ENCODE results near the gene MRTFB.

The MRTFB gene

GRCh38 chr16:14203166-14203565 lies 132.0 kb downstream of the MRTFB start:
- TF ChIP-seq CSDC2 (CRISPR knock-in tag; IDR thresholded peaks at IDR 0.05) (no peak), ZNF565 (CRISPR knock-in tag; conservative IDR thresholded peaks at IDR 0.05; ENCODE audit: low read depth) (no peak), ZFP3 (CRISPR knock-in tag; IDR thresholded peaks at IDR 0.05) (no peak), ZC3H10 (CRISPR knock-in tag; IDR thresholded peaks at IDR 0.05) (no peak), SNAI2 (CRISPR knock-in tag; IDR thresholded peaks at IDR 0.05) (no peak), BACH2 (CRISPR knock-in tag; IDR thresholded peaks at IDR 0.05; ENCODE audit: borderline replicate concordance) (no peak), OSR1 (CRISPR knock-in tag; IDR thresholded peaks at IDR 0.05) (no peak)
- TF ChIP-seq, protein P1, sequence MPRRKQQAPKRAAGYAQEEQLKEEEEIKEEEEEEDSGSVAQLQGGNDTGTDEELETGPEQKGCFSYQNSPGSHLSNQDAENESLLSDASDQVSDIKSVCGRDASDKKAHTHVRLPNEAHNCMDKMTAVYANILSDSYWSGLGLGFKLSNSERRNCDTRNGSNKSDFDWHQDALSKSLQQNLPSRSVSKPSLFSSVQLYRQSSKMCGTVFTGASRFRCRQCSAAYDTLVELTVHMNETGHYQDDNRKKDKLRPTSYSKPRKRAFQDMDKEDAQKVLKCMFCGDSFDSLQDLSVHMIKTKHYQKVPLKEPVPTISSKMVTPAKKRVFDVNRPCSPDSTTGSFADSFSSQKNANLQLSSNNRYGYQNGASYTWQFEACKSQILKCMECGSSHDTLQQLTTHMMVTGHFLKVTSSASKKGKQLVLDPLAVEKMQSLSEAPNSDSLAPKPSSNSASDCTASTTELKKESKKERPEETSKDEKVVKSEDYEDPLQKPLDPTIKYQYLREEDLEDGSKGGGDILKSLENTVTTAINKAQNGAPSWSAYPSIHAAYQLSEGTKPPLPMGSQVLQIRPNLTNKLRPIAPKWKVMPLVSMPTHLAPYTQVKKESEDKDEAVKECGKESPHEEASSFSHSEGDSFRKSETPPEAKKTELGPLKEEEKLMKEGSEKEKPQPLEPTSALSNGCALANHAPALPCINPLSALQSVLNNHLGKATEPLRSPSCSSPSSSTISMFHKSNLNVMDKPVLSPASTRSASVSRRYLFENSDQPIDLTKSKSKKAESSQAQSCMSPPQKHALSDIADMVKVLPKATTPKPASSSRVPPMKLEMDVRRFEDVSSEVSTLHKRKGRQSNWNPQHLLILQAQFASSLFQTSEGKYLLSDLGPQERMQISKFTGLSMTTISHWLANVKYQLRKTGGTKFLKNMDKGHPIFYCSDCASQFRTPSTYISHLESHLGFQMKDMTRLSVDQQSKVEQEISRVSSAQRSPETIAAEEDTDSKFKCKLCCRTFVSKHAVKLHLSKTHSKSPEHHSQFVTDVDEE (CRISPR knock-in tag; IDR thresholded peaks at IDR 0.05): no peak
- ATAC-seq: no peak

DNA sequence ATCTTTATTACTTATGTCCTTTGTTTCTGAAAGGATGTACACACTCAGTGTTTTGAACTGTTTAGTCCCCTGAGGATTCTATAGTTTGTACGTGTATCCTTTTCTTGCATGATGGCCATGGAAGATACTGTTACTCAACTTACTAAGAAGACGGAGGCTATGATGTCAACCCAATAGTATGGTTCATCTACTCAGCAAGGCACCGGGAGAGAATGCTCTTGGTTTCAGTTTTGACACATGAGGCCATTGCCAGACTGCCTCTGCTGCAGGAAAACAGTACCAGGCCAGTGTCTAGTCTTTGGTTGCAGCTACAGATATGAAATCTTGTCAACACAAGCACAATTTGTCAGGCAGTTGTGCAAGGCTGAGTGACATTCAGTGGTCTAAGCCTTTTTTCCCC lies 134.5 kb downstream of the MRTFB start:
- no peak for ATAC-seq
- no peak for TF ChIP-seq CSDC2 (CRISPR knock-in tag; IDR thresholded peaks at IDR 0.05)
- no peak for TF ChIP-seq CREB5 (CRISPR knock-in tag; IDR thresholded peaks at IDR 0.05; ENCODE audit: low read depth)
- no peak for TF ChIP-seq POU6F1 (CRISPR knock-in tag; IDR thresholded peaks at IDR 0.05; ENCODE audit: borderline replicate concordance, low read depth)
- no peak for TF ChIP-seq TCF4 (CRISPR knock-in tag; IDR thresholded peaks at IDR 0.05; ENCODE audit: borderline replicate concordance)
- no peak for TF ChIP-seq ZNF8 (CRISPR knock-in tag; IDR thresholded peaks at IDR 0.05)
- no peak for TF ChIP-seq SNAI2 (CRISPR knock-in tag; IDR thresholded peaks at IDR 0.05)
- TF ChIP-seq ZFP30 (CRISPR knock-in tag; IDR thresholded peaks at IDR 0.05): no peak
- TF ChIP-seq GLIS3 (CRISPR knock-in tag; IDR thresholded peaks at IDR 0.05): no peak
- TF ChIP-seq ESRRG (CRISPR knock-in tag; IDR thresholded peaks at IDR 0.05): no peak
- TF ChIP-seq, protein P2, sequence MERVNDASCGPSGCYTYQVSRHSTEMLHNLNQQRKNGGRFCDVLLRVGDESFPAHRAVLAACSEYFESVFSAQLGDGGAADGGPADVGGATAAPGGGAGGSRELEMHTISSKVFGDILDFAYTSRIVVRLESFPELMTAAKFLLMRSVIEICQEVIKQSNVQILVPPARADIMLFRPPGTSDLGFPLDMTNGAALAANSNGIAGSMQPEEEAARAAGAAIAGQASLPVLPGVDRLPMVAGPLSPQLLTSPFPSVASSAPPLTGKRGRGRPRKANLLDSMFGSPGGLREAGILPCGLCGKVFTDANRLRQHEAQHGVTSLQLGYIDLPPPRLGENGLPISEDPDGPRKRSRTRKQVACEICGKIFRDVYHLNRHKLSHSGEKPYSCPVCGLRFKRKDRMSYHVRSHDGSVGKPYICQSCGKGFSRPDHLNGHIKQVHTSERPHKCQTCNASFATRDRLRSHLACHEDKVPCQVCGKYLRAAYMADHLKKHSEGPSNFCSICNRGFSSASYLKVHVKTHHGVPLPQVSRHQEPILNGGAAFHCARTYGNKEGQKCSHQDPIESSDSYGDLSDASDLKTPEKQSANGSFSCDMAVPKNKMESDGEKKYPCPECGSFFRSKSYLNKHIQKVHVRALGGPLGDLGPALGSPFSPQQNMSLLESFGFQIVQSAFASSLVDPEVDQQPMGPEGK (CRISPR knock-in tag; IDR thresholded peaks at IDR 0.05; ENCODE audit: borderline replicate concordance): no peak
- no peak for TF ChIP-seq BACH2 (CRISPR knock-in tag; IDR thresholded peaks at IDR 0.05; ENCODE audit: borderline replicate concordance)
- TF ChIP-seq OSR1 (CRISPR knock-in tag; IDR thresholded peaks at IDR 0.05): no peak
- TF ChIP-seq PPARA (CRISPR knock-in tag; IDR thresholded peaks at IDR 0.05; ENCODE audit: borderline replicate concordance): no peak
- TF ChIP-seq ZFP3 (CRISPR knock-in tag; IDR thresholded peaks at IDR 0.05): no peak
- no peak for TF ChIP-seq CSRNP3 (CRISPR knock-in tag; IDR thresholded peaks at IDR 0.05)

GRCh38 chr16:14211856-14212543 lies 140.9 kb downstream of the MRTFB start:
- no peak for ATAC-seq
- no peak for TF ChIP-seq ESRRG (CRISPR knock-in tag; IDR thresholded peaks at IDR 0.05)
- no peak for TF ChIP-seq CSDC2 (CRISPR knock-in tag; IDR thresholded peaks at IDR 0.05)
- TF ChIP-seq ZC3H10 (CRISPR knock-in tag; IDR thresholded peaks at IDR 0.05): no peak
- TF ChIP-seq ARNTL (CRISPR knock-in tag; IDR thresholded peaks at IDR 0.05; ENCODE audit: borderline replicate concordance, low read depth): no peak
- TF ChIP-seq ZFP30 (CRISPR knock-in tag; IDR thresholded peaks at IDR 0.05): no peak
- no peak for TF ChIP-seq CSRNP3 (CRISPR knock-in tag; IDR thresholded peaks at IDR 0.05)
